Measurements from ENCODE around the gene GPHA2. TPM values are rescaled to one million over a fixed set of nuclear protein-coding genes. Genes with fewer than 3 reads are reported as not detected.

GPHA2 gene
- total and polyA plus RNA-seq, 3 donors from 2014 or later = 6.9 to 9.4 (median 7.0) TPM

DNA sequence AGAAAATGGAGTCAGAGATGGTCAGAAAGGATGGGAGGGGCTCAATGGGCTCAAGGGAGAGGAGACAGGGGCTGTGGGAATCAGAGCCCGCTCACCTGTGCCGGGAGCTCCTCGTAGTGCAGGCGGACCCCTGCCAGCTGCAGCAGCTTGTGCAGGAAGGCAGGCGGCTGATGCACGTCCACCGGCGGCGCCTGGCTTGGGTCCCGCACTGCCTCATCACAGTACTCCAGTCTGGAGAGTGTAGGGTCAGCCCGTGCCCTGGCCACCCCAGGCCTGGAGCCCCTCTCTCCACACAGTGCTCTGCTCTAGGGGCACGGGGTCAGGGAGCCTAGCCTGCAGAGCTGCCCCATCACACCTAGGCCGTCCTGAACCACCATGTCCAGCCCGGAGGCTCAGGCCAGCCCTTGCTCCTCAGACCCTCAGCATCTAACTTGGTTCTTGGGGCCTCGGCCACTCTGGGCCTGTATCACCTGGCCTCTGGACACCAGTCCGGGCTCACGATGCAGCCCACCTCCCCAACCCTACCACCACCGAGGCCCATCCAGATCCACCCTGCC is 22.4 kb downstream of the GPHA2 start:
- WGBS, 2 donors = 84 to 89% methylated on average over 12 to 18 of the region's 18 CpGs
- no peak for TF ChIP-seq POLR2A (IDR thresholded peaks at IDR 0.05)
- TF ChIP-seq, protein P1, sequence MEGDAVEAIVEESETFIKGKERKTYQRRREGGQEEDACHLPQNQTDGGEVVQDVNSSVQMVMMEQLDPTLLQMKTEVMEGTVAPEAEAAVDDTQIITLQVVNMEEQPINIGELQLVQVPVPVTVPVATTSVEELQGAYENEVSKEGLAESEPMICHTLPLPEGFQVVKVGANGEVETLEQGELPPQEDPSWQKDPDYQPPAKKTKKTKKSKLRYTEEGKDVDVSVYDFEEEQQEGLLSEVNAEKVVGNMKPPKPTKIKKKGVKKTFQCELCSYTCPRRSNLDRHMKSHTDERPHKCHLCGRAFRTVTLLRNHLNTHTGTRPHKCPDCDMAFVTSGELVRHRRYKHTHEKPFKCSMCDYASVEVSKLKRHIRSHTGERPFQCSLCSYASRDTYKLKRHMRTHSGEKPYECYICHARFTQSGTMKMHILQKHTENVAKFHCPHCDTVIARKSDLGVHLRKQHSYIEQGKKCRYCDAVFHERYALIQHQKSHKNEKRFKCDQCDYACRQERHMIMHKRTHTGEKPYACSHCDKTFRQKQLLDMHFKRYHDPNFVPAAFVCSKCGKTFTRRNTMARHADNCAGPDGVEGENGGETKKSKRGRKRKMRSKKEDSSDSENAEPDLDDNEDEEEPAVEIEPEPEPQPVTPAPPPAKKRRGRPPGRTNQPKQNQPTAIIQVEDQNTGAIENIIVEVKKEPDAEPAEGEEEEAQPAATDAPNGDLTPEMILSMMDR (IDR thresholded peaks at IDR 0.05) = no peak
- Histone ChIP-seq H3K27ac (no peak overlapping the region), H3K4me3 (no peak overlapping the region), H3K9me3 (no peaks in the 10 kb centered on the region), H3K4me1 (peaks cover 17% of the 10 kb centered on the region), H3K36me3 (ENCODE audit: low read depth, missing control alignments) (no peaks in the 10 kb centered on the region), H3K27me3 (no peaks in the 10 kb centered on the region)
- intact Hi-C loops (cut with DNase I; ENCODE audit: low total_unique reads) = no loop called here
- DNase-seq = no peak

DNA sequence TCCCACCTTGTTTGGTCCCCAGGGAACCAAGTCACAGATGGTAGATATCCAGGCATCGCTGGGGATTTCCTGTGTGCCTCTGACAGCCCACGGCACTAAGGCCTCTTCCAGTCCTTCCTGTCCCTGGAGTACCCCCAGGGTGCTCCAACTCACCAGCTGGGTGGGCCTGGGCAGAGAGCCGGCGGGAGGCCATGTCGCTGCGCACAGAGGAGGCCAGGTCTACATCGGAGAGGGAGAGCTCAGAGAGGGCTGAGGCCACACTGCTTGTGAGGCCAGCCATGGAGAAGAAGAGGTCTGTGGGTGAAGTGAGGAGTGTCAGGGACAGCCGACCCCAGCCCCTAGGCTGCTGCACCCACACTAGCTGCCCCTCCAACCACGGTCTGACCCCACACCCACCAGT is 24.0 kb downstream of the GPHA2 start:
- Histone ChIP-seq H3K4me1 (peaks cover 12% of the 10 kb centered on the region), H3K27me3 (no peaks in the 10 kb centered on the region), H3K9me3 (no peaks in the 10 kb centered on the region), H3K36me3 (ENCODE audit: low read depth, missing control alignments) (no peaks in the 10 kb centered on the region), H3K27ac (no peak overlapping the region), H3K4me3 (no peak overlapping the region)
- intact Hi-C loops (cut with DNase I; ENCODE audit: low total_unique reads) = no loop called here
- no peak for DNase-seq
- WGBS, 2 donors = 88 to 93% methylated on average over 4 to 9 of the region's 9 CpGs
- no peak for TF ChIP-seq POLR2A (IDR thresholded peaks at IDR 0.05)
- TF ChIP-seq, protein P1 (IDR thresholded peaks at IDR 0.05) = no peak

DNA sequence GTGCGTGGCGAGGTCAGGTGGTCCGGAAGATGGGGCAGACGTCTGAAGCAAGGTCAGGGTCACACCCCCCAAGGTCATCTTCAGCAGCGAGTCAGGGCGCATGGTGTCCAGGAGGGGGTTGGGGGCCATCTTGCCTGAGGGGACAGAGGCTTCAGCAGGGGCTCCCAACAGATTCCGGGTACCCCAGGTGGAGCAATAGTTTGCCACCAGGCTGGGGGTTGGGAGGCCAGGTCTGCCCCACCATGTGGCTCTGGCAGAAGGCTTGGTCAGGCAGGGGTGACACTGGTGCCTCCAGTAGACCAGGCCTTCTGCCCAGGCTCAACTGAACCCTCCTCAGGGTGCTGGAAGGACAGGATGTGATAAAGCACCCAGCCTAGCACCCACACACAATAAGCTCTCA is 24.6 kb downstream of the GPHA2 start:
- no peaks in the 10 kb centered on the region for H3K36me3 ChIP-seq (ENCODE audit: low read depth, missing control alignments)
- intact Hi-C loops (cut with DNase I; ENCODE audit: low total_unique reads) = no loop called here
- DNase-seq = no peak
- no peaks in the 10 kb centered on the region for H3K9me3 ChIP-seq
- no peak overlapping the region for H3K27ac ChIP-seq
- no peak overlapping the region for H3K4me3 ChIP-seq
- 78 to 88% methylated on average over 6 to 7 of the region's 7 CpGs for WGBS, 2 donors
- peaks cover 11% of the 10 kb centered on the region for H3K4me1 ChIP-seq
- TF ChIP-seq POLR2A (IDR thresholded peaks at IDR 0.05) = no peak
- TF ChIP-seq, protein P1 (IDR thresholded peaks at IDR 0.05) = no peak
- no peaks in the 10 kb centered on the region for H3K27me3 ChIP-seq

- Histone ChIP-seq H3K27me3 (no peaks in the 10 kb centered on the region), H3K4me3 (no peak overlapping the region), H3K36me3 (ENCODE audit: low read depth, missing control alignments) (no peaks in the 10 kb centered on the region), H3K9me3 (no peaks in the 10 kb centered on the region), H3K27ac (no peak overlapping the region), H3K4me1 (peaks cover 5% of the 10 kb centered on the region)
- no peak for TF ChIP-seq POLR2A (IDR thresholded peaks at IDR 0.05)
- TF ChIP-seq, protein P1 (IDR thresholded peaks at IDR 0.05) = no peak
- 92 to 97% methylated on average over 5 to 27 of the region's 27 CpGs for WGBS, 2 donors
- intact Hi-C loops (cut with DNase I; ENCODE audit: low total_unique reads) = no loop called here
- no peak for DNase-seq
Observed at GRCh38 chr11:64910451-64911093, 25.1 kb downstream of the GPHA2 start.
